AG08395 (cell line): Measurements from ENCODE around the gene HRK.

ENCODE experiments used
- DNase-seq: peaks from one replicate; pipeline ENCODE4 v3.0.0; 2012; ENCODE audit warnings: mixed read lengths, low spot score

The HRK gene

GRCh38 chr12:116867523-116867922, 13.7 kb downstream of the HRK start:
- no peak for DNase-seq

GRCh38 chr12:116864371-116865160, 16.7 kb downstream of the HRK start:
- DNase-seq, result peak; percentile 65

- DNase-seq, result no peak
Observed at GRCh38 chr12:116863275-116863767, 17.9 kb downstream of the HRK start.

DNA sequence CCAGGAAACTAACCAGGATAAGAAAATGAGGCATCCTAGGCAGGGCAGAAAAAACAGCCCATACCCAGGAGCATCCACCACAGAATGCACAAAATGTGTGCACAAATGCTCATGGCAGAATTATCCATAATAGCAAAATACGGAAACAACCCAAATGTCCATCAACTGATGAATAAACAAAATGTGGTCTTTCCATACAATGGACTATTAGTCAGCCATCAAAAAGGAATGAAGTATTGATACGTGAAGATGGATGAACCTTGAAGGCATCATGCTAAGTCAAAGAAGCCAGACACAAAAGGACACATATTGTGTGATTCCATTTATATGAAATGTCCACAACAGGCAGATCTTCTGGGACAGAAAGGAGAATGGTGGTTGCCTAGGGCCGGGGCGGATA, 19.1 kb downstream of the HRK start:
- DNase-seq, result no peak

- DNase-seq, result peak; percentile 92
Observed at GRCh38 chr12:116861320-116861719, 19.9 kb downstream of the HRK start.

DNA sequence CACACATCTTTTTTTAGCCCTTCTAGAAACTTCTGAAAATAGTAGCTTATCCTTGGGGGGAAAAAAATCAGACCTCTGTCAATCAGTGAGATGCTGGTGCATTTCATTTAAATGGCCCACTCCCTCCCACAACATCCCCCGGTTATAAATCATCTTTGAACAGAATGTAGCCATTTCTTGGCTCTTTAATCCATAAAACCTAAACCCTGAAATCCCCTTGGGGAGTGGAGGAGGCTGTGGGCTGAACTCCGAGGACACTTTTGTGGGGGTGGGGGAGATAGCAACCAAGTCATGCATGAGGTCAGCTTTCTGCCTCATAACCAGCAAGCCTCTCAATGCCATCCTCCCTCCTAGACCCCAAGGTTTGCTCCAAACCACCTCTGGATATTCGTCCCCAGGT, 21.0 kb downstream of the HRK start:
- no peak for DNase-seq

DNA sequence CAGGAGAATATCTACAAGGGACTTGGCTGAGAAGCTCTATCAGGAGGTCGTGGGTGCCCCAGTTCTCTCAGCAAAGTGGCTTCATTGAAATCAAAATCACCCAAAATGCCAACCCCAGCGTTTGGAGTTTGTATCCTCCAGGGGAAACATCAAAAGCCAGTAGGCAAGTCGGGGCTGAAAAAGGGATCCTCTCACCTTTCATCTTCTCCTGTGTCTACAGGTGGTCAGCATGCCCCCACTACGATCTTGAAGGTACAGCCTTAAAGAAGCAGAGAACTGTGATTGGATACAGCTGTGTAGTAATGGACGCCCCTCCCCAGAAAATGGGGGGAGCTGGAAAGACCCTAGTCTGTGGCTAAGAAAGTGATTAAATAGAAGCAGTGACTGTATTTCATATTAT, 22.2 kb downstream of the HRK start:
- DNase-seq, result no peak

- no peak for DNase-seq
Observed at GRCh38 chr12:116856729-116857128, 24.5 kb downstream of the HRK start.

- DNase-seq, result no peak
Observed at GRCh38 chr12:116855744-116856470, 25.3 kb downstream of the HRK start.

DNA sequence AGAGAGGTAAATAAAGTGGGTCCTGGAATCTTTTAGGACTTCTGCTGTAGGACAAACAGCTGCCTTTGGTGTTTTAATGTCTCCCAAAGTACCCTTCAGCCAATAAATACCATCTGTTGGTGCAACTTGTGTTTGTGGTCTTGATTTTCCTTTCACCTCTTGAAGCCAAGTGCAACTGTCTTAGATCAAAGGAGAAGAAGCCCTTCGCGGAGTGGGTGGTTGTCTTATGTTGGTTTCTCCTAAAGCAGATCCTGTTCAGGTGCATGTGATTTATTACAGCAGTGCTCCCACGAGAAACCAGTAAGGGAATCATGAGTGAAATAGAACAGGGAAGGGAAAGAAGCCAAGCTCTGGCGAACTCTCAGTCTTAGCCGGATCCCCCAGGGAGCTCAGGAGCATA, 27.7 kb downstream of the HRK start:
- DNase-seq, result no peak

- no peak for DNase-seq
Observed at GRCh38 chr12:116852303-116852702, 28.9 kb downstream of the HRK start.

DNA sequence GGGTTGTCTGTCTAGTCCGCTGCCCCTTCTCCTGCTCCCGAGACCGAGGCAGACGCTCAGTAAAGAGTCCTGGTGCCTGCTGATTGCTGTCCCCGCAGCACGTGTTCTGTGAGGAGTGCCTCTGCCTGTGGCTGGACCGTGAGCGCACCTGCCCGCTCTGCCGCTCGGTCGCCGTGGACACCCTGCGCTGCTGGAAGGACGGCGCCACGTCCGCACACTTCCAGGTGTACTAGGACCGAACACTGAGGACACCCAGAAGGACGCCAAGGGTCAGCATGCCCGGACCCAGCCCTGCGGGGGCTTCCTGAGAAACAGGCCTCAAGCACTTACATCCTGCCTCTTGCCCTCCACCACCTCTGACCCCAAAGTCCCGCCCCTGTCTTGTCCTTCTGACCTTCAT, 32.0 kb downstream of the HRK start:
- no peak for DNase-seq

GRCh38 chr12:116843085-116843484, 38.2 kb downstream of the HRK start:
- DNase-seq, result no peak

GRCh38 chr12:116839287-116839830, 41.9 kb downstream of the HRK start:
- no peak for DNase-seq

DNA sequence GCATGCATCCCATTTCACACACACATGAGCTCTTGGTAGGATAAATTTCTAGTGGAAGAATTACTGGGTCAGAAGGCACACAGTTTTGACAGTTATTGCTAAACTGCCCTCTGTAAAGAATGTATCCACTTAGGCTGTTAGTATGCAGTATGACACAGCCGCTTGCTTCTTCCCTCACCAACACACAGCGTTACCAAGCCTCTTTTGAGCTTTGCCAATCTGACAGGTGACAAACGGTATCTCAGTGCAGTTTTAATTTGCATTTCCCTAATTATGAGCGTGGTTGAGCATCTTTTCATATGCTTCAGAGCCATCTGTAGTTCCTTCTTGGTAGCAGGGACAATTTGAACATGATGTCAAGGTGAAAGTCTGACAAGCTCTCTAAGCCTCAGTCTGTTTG, 42.9 kb downstream of the HRK start:
- no peak for DNase-seq

DNA sequence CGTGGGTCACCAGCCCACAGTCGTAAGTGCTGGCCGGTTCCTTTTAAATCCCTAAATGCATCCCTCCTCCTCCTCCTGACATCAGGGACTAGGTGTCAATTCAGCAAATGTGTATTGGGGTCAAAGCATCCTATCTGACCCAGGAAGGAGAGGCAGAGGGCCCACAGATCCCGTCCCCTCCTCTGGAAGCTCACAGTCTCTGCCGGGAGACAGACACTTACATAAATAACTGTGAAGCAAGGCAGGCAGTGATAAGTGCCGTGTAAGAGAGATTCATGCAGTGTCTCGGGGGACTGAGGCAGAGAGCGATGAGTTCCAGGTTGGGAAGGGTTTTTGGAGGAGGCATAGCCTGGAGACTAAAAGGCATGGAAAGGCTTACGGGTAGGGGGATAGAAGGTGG, 44.1 kb downstream of the HRK start:
- no peak for DNase-seq

DNA sequence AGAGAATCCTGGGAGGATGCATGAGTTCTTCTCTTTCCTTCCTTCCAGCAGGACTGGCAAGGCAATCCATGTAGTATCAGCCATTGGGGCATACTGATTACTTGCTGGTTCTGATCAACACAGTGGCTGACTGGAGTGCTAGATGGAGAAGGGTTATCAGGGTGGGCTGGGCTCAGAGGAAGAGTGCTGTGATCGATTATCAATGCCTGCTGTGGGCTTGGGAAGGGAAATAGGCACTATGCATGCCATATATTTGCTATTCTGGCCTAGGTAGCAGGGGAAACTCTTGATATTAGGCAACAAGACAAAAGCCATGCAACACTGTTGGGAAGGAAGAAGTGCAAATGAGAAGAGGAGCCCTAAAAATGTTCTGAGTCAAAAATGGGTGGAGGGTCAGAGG, 45.8 kb downstream of the HRK start:
- no peak for DNase-seq

DNA sequence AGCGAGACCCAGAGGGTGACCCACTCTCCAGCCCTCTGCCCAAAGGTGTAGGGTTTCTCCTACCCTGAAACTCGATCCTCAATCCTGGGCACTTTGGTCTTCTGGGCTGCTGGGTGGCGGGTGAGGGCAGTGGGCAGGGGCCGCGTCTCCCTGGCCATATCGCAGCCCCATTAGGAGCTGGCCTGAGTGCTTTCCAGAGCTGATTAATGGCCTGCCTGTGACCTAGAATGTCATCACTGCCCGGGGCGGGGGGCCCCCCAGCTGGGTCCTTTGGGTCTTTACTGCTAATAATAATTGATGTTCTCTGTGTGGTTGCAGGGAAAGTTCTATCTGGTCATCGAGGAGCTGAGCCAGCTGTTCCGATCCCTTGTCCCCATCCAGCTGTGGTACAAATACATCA, 47.8 kb downstream of the HRK start:
- no peak for DNase-seq

- no peak for DNase-seq
Observed at GRCh38 chr12:116832353-116832752, 48.9 kb downstream of the HRK start.

DNA sequence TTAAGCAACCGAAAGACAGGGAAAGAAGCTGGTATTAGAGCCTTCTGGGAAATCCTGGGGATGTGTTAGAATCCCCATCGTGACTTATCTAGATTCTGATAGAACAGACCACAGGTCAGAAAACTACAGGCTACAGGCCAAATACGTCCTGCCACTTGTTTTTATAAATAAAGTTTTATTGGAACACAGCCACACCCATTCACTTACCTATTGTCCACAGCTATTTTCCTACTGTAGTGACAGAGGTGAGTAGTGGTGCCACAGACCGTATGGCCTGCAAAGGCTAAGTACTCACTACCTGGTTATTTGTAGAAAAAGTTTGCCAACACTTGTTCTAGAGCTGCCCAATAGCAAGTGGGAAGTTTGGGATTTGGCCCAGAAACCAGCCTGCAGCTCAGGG, 53.8 kb downstream of the HRK start:
- no peak for DNase-seq

GRCh38 chr12:116821291-116821690, 60.0 kb downstream of the HRK start:
- DNase-seq, result no peak

DNA sequence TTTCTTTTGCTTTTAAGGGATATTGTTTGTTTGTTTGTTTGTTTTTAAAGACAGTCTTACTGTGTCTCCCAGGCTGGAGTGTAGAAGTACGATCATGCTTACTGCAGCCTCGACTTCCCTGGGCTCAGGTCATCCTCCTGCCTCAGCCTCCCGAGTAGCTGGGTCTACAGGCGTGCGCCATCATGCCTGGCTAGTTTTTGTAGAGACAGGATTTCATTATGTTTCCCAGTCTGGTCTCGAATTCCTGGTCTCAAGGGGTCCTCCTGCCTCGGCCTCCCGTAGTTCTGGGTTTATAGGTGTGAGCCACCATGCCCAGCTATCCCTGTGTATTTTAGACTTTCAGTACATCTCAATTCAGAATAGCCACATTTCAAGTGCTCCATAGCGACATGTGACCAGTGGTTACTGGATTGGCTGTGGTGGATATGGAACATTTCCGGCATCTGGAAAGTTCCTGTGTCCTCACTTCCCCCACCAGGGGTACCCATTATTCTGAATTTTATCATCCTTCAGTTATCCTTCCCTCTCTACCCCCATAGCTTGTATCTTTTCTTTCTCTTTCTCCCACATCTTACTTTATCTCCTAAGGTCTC, 61.1 kb downstream of the HRK start:
- DNase-seq, result no peak
